Heart right ventricle (tissue), 16 donors: ENCODE results near the gene NDUFAF4. TPM values are rescaled to one million over a fixed set of nuclear protein-coding genes. Genes with fewer than 3 reads are reported as not detected.

Source experiments
- ATAC-seq, 8 donors: fragments of 200-7000 bp; cut with Tn5 transposase; one replicate each; pipeline ENCODE4 v1.9.1; 2020; ENCODE audit warnings: mild to moderate bottlenecking in 8 of 8, moderate library complexity in 8 of 8, moderate number of reproducible peaks in 1 of 8
- DNase-seq, 2 donors: peaks; one replicate each; pipeline ENCODE4 v3.0.0-alpha.2; 2020
- H3K27ac ChIP-seq, 10 donors: fragments of 200-600 bp; sonication (generic) in 2 of 10; one replicate each; pipeline versions ENCODE4 v1.5.0 to v1.8.0; 2020 to 2022; ENCODE audit warnings: mild to moderate bottlenecking in 3 of 10
- H3K27me3 ChIP-seq, 7 donors: fragments of 200-600 bp; one replicate each; pipeline ENCODE4 v1.8.0; 2021 to 2022; ENCODE audit warnings: mild to moderate bottlenecking in 2 of 7
- H3K36me3 ChIP-seq, 9 donors: fragments of 200-600 bp; sonication (generic) in 1 of 9; one replicate each; pipeline versions ENCODE4 v1.5.0 to v1.8.0; 2020 to 2022; ENCODE audit warnings: mild to moderate bottlenecking in 2 of 9
- H3K4me1 ChIP-seq, 9 donors: fragments of 200-600 bp; sonication (generic) in 1 of 9; one replicate each; pipeline versions ENCODE4 v1.5.0 to v1.8.0; 2020 to 2022; ENCODE audit warnings: mild to moderate bottlenecking in 4 of 9
- H3K4me3 ChIP-seq, 10 donors: fragments of 200-600 bp; sonication (generic) in 2 of 10; one replicate each; pipeline versions ENCODE4 v1.5.0 to v1.8.0; 2020 to 2022; ENCODE audit warnings: mild to moderate bottlenecking in 7 of 10, moderate library complexity in 2 of 10
- H3K9me3 ChIP-seq, 11 donors: fragments of 200-600 bp in 10 of 11; sonication (generic) in 2 of 11; one replicate each; pipeline versions ENCODE4 v1.5.0 to v1.8.0; 2013 to 2022; ENCODE audit warnings: mild to moderate bottlenecking in 2 of 11, control low read depth in 1 of 11, moderate library complexity in 1 of 11
- WGBS, 2 donors: extraction: QIAGEN DNeasy Blood & Tissue Kit; methylation state at CpG; one replicate each; pipeline ENCODE4 v1.1.7; 2013; ENCODE audit warnings: inconsistent platforms in 1 of 2; 5-methylcytosine and 5-hydroxymethylcytosine counted together
- intact Hi-C, 10 donors: fragments of 100-400 bp; cut with DNase I; formaldehyde crosslinking; loops; one replicate each; pipeline versions ENCODE4 v1.11.1 to v1.14.2; 2022
- polyA plus RNA-seq, 2 donors: library from polyadenylated mRNA; stranded (reverse); fragments of 200-250 nt; gene quantifications; one replicate each; pipeline ENCODE4 v1.2.3, GENCODE V29; 2013
- total RNA-seq, 10 donors: library from RNA; stranded (reverse); fragmentation: NEBNext Ultra II Directional in 3 of 10; extraction: Animal tissue kit (Norgen Biotek cat#: 25700) in 3 of 10; gene quantifications; one replicate each; pipeline versions ENCODE4 v1.2.1 to v1.2.4, GENCODE V29; 2021 to 2023
- TF ChIP-seq, protein P1 (sequence below), 9 donors: fragments of 200-600 bp; sonication (generic) in 2 of 9; IDR thresholded peaks; one replicate each; pipeline versions ENCODE4 v1.5.0 to v1.8.0; 2021 to 2022; ENCODE audit warnings: antibody characterized with exemption in 9 of 9, mild to moderate bottlenecking in 5 of 9, moderate library complexity in 1 of 9
- donor health status: Arrhythmogenic right ventricular cardiomyopathy.
- donor health status: ischemic (EF 13 %, LVEDD 7.1; RV severe dilation, severe dysfunction).
- donor health status: healthy with polysubstance abuse.
- donor health status: DM: no; HTN: yes; CAD: no.
- donor health status: DM: no; HTN: no; CAD: no.
- donor health status: ischemic (EF 25% LVEDD 6.9; RV normal size, moderate dysfunction).
- donor health status: ischemic (EF 25% LVEDD 5.7; RV mildly dilated, moderate dysfunction).
- donor health status: healthy.
- donor health status: DM: yes; HTN: yes; CAD: no.
- donor health status: Ischemic cardiomyopathy.
- donor health status: ischemic (EF 35%, LVEDD 5.7; RV mildly dilated, moderate dysfunction).
- donor health status: nonischemic (EF 11% LVEDD 7.7; RV severe dilation, severe dysfunction).
- donor health status: DM: yes; HTN: yes; CAD: no.
- donor health status: PGD.
- donor health status: ischemic (EF 29% LVEDD 5.4; RV normal size, mild dysfunction).
- donor health status: nonischemic (EF 23%, LVEDD 6.1; RV moderate dilation, normal function).

NDUFAF4 gene
- total and polyA plus RNA-seq, 12 donors: 50.3 to 122 (median 98.9) TPM

DNA sequence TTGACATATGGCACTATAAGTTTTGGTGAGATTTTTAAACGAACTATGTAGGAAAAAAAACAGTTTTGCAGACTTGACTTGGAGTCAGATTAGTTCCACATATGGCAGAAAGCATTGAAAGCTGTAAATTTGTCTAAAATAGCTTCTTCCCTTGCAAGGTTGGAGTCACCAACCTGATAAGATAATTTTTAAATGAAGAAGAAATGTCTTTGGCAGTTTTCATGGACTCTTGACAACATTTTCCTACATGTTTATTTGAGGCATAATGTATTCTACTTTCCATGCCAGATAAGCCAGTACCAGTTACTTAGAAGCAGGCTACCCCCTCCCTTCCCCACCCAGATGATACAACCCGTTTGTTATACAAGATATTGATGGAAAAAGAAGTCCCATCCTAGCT, 32.0 kb upstream of the NDUFAF4 start:
- Histone ChIP-seq H3K4me3 (no peak overlapping the region), H3K27me3 (peaks cover 0 to 10% (median 0%) of the 10 kb centered on the region in 7 donors), H3K36me3 (no peaks in the 10 kb centered on the region), H3K27ac (no peak overlapping the region), H3K9me3 (no peaks in the 10 kb centered on the region), H3K4me1 (peaks cover 0 to 6% (median 4%) of the 10 kb centered on the region in 9 donors)
- ATAC-seq: no peak
- intact Hi-C loops: loop anchor here in 1 of 10 donors (10.0 kb wide), 1 partner anchor 115 kb away; no protein-coding TSS in a partner anchor
- DNase-seq: no peak
- 38 to 61% methylated on average over 2 of the region's 2 CpGs for WGBS, 2 donors
- TF ChIP-seq, protein P1, sequence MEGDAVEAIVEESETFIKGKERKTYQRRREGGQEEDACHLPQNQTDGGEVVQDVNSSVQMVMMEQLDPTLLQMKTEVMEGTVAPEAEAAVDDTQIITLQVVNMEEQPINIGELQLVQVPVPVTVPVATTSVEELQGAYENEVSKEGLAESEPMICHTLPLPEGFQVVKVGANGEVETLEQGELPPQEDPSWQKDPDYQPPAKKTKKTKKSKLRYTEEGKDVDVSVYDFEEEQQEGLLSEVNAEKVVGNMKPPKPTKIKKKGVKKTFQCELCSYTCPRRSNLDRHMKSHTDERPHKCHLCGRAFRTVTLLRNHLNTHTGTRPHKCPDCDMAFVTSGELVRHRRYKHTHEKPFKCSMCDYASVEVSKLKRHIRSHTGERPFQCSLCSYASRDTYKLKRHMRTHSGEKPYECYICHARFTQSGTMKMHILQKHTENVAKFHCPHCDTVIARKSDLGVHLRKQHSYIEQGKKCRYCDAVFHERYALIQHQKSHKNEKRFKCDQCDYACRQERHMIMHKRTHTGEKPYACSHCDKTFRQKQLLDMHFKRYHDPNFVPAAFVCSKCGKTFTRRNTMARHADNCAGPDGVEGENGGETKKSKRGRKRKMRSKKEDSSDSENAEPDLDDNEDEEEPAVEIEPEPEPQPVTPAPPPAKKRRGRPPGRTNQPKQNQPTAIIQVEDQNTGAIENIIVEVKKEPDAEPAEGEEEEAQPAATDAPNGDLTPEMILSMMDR (IDR thresholded peaks at IDR 0.05): no peak

DNA sequence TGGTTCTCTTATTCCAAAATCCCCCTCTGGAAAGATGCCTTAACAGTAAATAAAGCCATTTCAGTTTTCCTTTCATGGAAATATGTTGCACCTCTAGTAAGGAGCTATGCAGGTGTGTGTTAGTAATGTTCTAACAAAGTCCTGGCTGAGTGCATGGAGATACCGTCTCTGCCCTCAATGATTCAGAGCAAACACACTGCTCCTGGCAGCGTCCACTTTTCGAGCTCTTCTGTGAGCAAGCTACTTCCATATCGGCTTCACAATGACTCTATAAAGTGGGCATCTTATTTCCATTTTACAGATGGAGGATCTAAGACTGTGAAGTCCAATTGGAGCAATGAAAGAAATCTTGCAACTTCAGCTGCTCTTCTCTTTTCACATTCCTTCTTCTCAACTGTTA, 30.0 kb upstream of the NDUFAF4 start:
- Histone ChIP-seq H3K4me1 (peaks cover 0 to 16% (median 7%) of the 10 kb centered on the region in 9 donors), H3K27me3 (peaks cover 0 to 17% (median 0%) of the 10 kb centered on the region in 7 donors), H3K36me3 (no peaks in the 10 kb centered on the region), H3K4me3 (no peak overlapping the region), H3K9me3 (no peaks in the 10 kb centered on the region), H3K27ac (no peak overlapping the region)
- intact Hi-C loops: loop anchor here in 1 of 10 donors (10.0 kb wide), 1 partner anchor 117 kb away; no protein-coding TSS in a partner anchor
- DNase-seq (no peak), ATAC-seq (no peak)
- TF ChIP-seq, protein P1 (IDR thresholded peaks at IDR 0.05): no peak
- 88 to 91% methylated on average over 4 of the region's 4 CpGs for WGBS, 2 donors

DNA sequence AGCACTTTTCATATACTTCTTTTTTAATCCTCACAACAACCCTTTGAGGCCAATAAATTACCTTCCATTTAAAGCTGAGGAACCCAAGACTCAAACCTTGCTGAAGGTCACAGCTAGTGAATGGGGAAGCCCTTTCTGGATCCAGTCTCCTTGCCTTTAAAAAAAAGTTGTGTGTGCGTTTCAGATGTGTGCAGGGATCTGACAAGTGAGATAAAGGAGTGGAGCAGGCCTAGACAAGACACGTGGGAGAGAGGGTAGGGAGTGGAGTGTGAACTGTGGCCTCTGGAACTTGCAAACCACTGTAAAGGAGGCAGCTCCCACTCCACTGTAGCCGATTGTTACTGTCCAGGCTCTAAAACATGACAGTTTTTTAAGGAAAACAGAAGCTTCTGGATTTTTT, 28.7 kb upstream of the NDUFAF4 start:
- H3K4me3 ChIP-seq: no peak overlapping the region
- DNase-seq (no peak), ATAC-seq (no peak)
- H3K4me1 ChIP-seq: peaks cover 0 to 16% (median 7%) of the 10 kb centered on the region in 9 donors
- H3K27ac ChIP-seq: no peak overlapping the region
- peaks cover 0 to 17% (median 0%) of the 10 kb centered on the region in 7 donors for H3K27me3 ChIP-seq
- TF ChIP-seq, protein P1 (IDR thresholded peaks at IDR 0.05): no peak
- H3K36me3 ChIP-seq: no peaks in the 10 kb centered on the region
- WGBS, 2 donors: 30 to 34% methylated on average over 3 of the region's 3 CpGs
- intact Hi-C loops: loop anchor here in 1 of 10 donors (10.0 kb wide), 1 partner anchor 118 kb away; no protein-coding TSS in a partner anchor
- no peaks in the 10 kb centered on the region for H3K9me3 ChIP-seq

DNA sequence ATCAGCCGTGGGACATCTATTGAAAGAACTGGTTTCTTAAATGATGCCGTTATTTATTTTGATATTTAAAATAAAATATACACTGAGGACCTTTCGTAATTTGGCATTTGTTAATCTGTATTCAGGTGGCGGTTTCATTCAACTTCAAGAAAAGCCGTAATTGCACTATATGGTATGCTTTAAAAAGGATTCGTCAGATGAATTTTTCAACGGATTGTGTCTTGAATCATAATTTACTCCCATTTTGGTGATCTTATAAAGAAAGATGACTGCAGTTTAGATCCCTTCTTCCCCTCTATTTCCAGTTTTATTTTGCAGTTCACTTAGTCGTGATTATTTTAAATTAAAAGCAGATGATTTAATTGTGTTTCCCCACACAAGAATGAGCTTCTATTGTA, 27.6 kb upstream of the NDUFAF4 start:
- DNase-seq (no peak), ATAC-seq (no peak)
- H3K27me3 ChIP-seq: peaks cover 0 to 13% (median 0%) of the 10 kb centered on the region in 7 donors
- no peaks in the 10 kb centered on the region for H3K36me3 ChIP-seq
- H3K27ac ChIP-seq: peak overlapping the region in 1 of 10 donors; percentile 79
- TF ChIP-seq, protein P1 (IDR thresholded peaks at IDR 0.05): no peak
- 47 to 51% methylated on average over 8 of the region's 8 CpGs for WGBS, 2 donors
- no peaks in the 10 kb centered on the region for H3K9me3 ChIP-seq
- H3K4me3 ChIP-seq: peak overlapping the region in 9 of 10 donors; percentile 49 to 69 (median 63)
- peaks cover 0 to 16% (median 7%) of the 10 kb centered on the region in 9 donors for H3K4me1 ChIP-seq
- intact Hi-C loops: loop anchor here in 1 of 10 donors (2.0 to 10.0 kb wide), 2 partner anchors 26 to 120 kb away; no protein-coding TSS in a partner anchor
